ENCODE results near the gene FBXL13. TPM values are rescaled to one million over a fixed set of nuclear protein-coding genes. Genes with fewer than 3 reads are reported as not detected.
A peak's percentile ranks its signal among the peaks of the same experiment; 100 is the strongest.
"Not testable (repeated sequence)": the region's sequence is repeated elsewhere in the genome, so short reads cannot be mapped to it uniquely, and the experiment has no call there.

The FBXL13 gene
- total RNA-seq, 1 donor from 2014 or later: 4.7 TPM

- H3K9me3 Mint-ChIP-seq: no peaks in the 10 kb centered on the region
- H3K4me3 Mint-ChIP-seq: peak overlapping the region; percentile 79
- peak overlapping the region; percentile 94 for H3K27ac Mint-ChIP-seq
- no peaks in the 10 kb centered on the region for H3K36me3 Mint-ChIP-seq
- H3K27me3 Mint-ChIP-seq (ENCODE audit: low read depth): no peaks in the 10 kb centered on the region
- no peak for TF ChIP-seq CTCF (IDR thresholded peaks at IDR 0.05; ENCODE audit: unreplicated experiment)
- DNase-seq (ENCODE audit: low spot score in 2 of 2, unreplicated experiment in 2 of 2): no peak
- peaks cover 32% of the 10 kb centered on the region for H3K4me1 Mint-ChIP-seq
Observed at GRCh38 chr7:102913826-102914225, 160.8 kb downstream of the FBXL13 start.

- TF ChIP-seq CTCF (IDR thresholded peaks at IDR 0.05; ENCODE audit: unreplicated experiment): no peak
- Mint-ChIP-seq H3K4me3 (peak within 1 kb of the TSS; percentile 79), H3K27ac (peak within 1 kb of the TSS; percentile 94), H3K36me3 (no peaks in the 10 kb centered on the region), H3K27me3 (ENCODE audit: low read depth) (no peaks in the 10 kb centered on the region), H3K9me3 (peaks cover 6% of the 10 kb centered on the region), H3K4me1 (peaks cover 32% of the 10 kb centered on the region)
- peak in 1 of 2 experiments; percentile 49 for DNase-seq (ENCODE audit: low spot score in 2 of 2, unreplicated experiment in 2 of 2)
Observed at GRCh38 chr7:102912742-102913141, 161.9 kb downstream of the FBXL13 start, which contains the start of gene LRRC17. LRRC17 (plus strand) TSS chr7:102913000; CDS start chr7:102933914, 20,914 bp downstream.

- no peaks in the 10 kb centered on the region for H3K27me3 Mint-ChIP-seq (ENCODE audit: low read depth)
- H3K9me3 Mint-ChIP-seq: peaks cover 36% of the 10 kb centered on the region
- TF ChIP-seq CTCF (IDR thresholded peaks at IDR 0.05; ENCODE audit: unreplicated experiment): no peak
- H3K36me3 Mint-ChIP-seq: peaks cover 18% of the 10 kb centered on the region
- H3K4me1 Mint-ChIP-seq: peaks cover 17% of the 10 kb centered on the region
- no peak overlapping the region for H3K4me3 Mint-ChIP-seq
- H3K27ac Mint-ChIP-seq: no peak overlapping the region
- no peak for DNase-seq (ENCODE audit: low spot score in 2 of 2, unreplicated experiment in 2 of 2)
Observed at GRCh38 chr7:102908676-102909075, 165.9 kb downstream of the FBXL13 start.

GRCh38 chr7:102903576-102903975 is 171.0 kb downstream of the FBXL13 start:
- H3K36me3 Mint-ChIP-seq: peaks cover 18% of the 10 kb centered on the region
- not testable (repeated sequence) for H3K27ac Mint-ChIP-seq; H3K4me3 Mint-ChIP-seq; H3K27me3 Mint-ChIP-seq (ENCODE audit: low read depth); H3K4me1 Mint-ChIP-seq; DNase-seq (ENCODE audit: low spot score in 2 of 2, unreplicated experiment in 2 of 2)
- H3K9me3 Mint-ChIP-seq: peaks cover 52% of the 10 kb centered on the region

- Mint-ChIP-seq H3K4me1 (peaks cover 15% of the 10 kb centered on the region), H3K9me3 (peaks cover 47% of the 10 kb centered on the region), H3K36me3 (peaks cover 18% of the 10 kb centered on the region)
- not testable (repeated sequence) for H3K27ac Mint-ChIP-seq; H3K4me3 Mint-ChIP-seq; H3K27me3 Mint-ChIP-seq (ENCODE audit: low read depth); DNase-seq (ENCODE audit: low spot score in 2 of 2, unreplicated experiment in 2 of 2)
Observed at GRCh38 chr7:102902052-102902451, 172.5 kb downstream of the FBXL13 start.

GRCh38 chr7:102898532-102898859 is 176.1 kb downstream of the FBXL13 start:
- Mint-ChIP-seq H3K36me3 (no peaks in the 10 kb centered on the region), H3K9me3 (peaks cover 14% of the 10 kb centered on the region), H3K27me3 (ENCODE audit: low read depth) (no peaks in the 10 kb centered on the region), H3K27ac (peak overlapping the region; percentile 81), H3K4me3 (no peak overlapping the region), H3K4me1 (peaks cover 37% of the 10 kb centered on the region)
- no peak for TF ChIP-seq CTCF (IDR thresholded peaks at IDR 0.05; ENCODE audit: unreplicated experiment)
- no peak for DNase-seq (ENCODE audit: low spot score in 2 of 2, unreplicated experiment in 2 of 2)
